GM21529 (cell line): Measurements from ENCODE around the gene THBS4.

Experiments used
- ATAC-seq: cut with Tn5 transposase; IDR thresholded peaks from one replicate; pipeline ENCODE4 v1.9.1; 2021; ENCODE audit not compliant: unreplicated experiment

Gene THBS4

GRCh38 chr5:80043187-80043586 is 8.0 kb downstream of the THBS4 start:
- no peak for ATAC-seq

- no peak for ATAC-seq
Measured at GRCh38 chr5:80048084-80048780, 13.1 kb downstream of the THBS4 start.

- no peak for ATAC-seq
Measured at GRCh38 chr5:80052464-80052863, 17.3 kb downstream of the THBS4 start.

GRCh38 chr5:80054682-80055081 is 19.5 kb downstream of the THBS4 start:
- no peak for ATAC-seq

GRCh38 chr5:80055491-80056170 is 20.5 kb downstream of the THBS4 start:
- ATAC-seq: no peak

- ATAC-seq: no peak
Measured at GRCh38 chr5:80057099-80057498, 22.0 kb downstream of the THBS4 start.

- no peak for ATAC-seq
Measured at GRCh38 chr5:80057921-80058320, 22.8 kb downstream of the THBS4 start.

- ATAC-seq: no peak
Measured at GRCh38 chr5:80059354-80059980, 24.3 kb downstream of the THBS4 start.

GRCh38 chr5:80060966-80061365 is 25.8 kb downstream of the THBS4 start:
- ATAC-seq: no peak

- no peak for ATAC-seq
Measured at GRCh38 chr5:80061547-80061946, 26.4 kb downstream of the THBS4 start.

- ATAC-seq: no peak
Measured at GRCh38 chr5:80064124-80064523, 29.0 kb downstream of the THBS4 start.

GRCh38 chr5:80067016-80067415 is 31.9 kb downstream of the THBS4 start:
- no peak for ATAC-seq

- no peak for ATAC-seq
Measured at GRCh38 chr5:80067531-80068245, 32.5 kb downstream of the THBS4 start.

GRCh38 chr5:80068246-80068636 is 33.1 kb downstream of the THBS4 start:
- no peak for ATAC-seq

- ATAC-seq: no peak
Measured at GRCh38 chr5:80068775-80069174, 33.6 kb downstream of the THBS4 start.

- no peak for ATAC-seq
Measured at GRCh38 chr5:80069251-80069800, 34.2 kb downstream of the THBS4 start.

GRCh38 chr5:80069918-80070318 is 34.8 kb downstream of the THBS4 start:
- peak; percentile 12 for ATAC-seq

GRCh38 chr5:80070338-80071056 is 35.3 kb downstream of the THBS4 start:
- peak; percentile 64 for ATAC-seq

GRCh38 chr5:80071510-80072021 is 36.4 kb downstream of the THBS4 start:
- no peak for ATAC-seq
